ENCODE results near the gene RTL9.
"Not testable (repeated sequence)": the region's sequence is repeated elsewhere in the genome, so short reads cannot be mapped to it uniquely, and the experiment has no call there.

RTL9 gene

DNA sequence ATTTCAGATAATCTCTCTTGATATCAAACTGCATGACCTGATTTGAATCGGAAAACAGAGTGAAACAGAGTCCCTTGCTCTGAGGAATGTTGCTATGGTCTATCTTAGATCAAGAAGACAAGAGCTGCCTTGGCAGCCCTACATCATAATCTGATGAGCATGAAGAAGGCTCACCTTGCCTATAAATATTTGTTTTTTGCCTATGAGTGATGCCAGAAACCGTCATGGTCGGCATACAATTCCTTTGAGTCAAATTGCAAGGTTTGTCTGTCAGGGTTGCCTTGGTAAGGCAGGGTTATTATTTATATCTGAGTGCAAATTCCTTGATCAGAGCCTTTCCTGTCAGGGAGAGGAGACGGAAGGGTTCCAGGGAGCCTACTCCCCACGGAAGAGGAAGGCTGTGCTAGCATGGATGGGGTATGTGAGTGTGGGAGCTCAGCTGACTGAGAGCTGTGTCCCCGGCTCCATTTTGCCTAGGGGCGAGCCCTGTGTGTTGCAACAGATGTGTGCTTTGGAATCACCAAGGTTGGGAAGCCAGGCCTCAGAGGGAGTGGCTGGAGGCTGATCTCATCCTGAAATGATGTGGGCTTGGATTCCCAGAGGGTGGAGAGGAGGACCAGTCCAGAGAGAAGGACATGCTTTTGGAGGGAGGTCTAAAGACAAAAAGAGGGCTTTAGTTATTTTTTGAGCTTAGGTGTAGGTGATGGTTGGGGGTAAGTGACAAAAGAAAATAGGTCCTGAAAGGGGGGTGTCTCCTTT is 43.6 kb downstream of the RTL9 start:
- DNase-seq (ENCODE audit: low spot score): no peak
- in situ Hi-C loops (cut with MboI; ENCODE audit: low pct_unique_long_range_greater_than_20kb, low sequenced_read_pairs, unreplicated experiment): loop anchor here (25.0 kb wide), 1 partner anchor 490 kb away; no protein-coding TSS in a partner anchor
- TF ChIP-seq, protein P1, sequence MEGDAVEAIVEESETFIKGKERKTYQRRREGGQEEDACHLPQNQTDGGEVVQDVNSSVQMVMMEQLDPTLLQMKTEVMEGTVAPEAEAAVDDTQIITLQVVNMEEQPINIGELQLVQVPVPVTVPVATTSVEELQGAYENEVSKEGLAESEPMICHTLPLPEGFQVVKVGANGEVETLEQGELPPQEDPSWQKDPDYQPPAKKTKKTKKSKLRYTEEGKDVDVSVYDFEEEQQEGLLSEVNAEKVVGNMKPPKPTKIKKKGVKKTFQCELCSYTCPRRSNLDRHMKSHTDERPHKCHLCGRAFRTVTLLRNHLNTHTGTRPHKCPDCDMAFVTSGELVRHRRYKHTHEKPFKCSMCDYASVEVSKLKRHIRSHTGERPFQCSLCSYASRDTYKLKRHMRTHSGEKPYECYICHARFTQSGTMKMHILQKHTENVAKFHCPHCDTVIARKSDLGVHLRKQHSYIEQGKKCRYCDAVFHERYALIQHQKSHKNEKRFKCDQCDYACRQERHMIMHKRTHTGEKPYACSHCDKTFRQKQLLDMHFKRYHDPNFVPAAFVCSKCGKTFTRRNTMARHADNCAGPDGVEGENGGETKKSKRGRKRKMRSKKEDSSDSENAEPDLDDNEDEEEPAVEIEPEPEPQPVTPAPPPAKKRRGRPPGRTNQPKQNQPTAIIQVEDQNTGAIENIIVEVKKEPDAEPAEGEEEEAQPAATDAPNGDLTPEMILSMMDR (IDR thresholded peaks at IDR 0.05; ENCODE audit: extremely low read depth, insufficient read depth, missing control alignments): no peak

DNA sequence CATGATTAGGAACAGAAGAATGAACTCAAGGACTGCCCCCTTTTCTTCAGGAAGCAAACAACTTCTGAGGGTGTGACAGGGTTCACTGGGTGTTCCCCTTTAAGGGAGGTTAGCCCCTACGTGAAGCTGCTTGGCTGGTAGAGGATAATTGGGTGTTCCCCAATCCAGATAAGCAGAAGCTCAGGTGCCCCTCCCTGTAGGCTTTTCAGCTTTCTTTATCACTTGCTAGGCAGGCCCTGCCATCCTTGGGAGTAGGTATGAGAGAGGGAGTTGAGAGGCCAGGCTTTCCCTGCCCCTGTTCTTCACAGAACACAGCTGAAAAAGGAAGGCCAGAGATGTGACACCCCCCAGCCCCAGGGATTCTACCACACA is 44.2 kb downstream of the RTL9 start:
- in situ Hi-C loops (cut with MboI; ENCODE audit: low pct_unique_long_range_greater_than_20kb, low sequenced_read_pairs, unreplicated experiment): loop anchor here (25.0 kb wide), 1 partner anchor 491 kb away; no protein-coding TSS in a partner anchor
- DNase-seq (ENCODE audit: low spot score): no peak
- TF ChIP-seq, protein P1 (IDR thresholded peaks at IDR 0.05; ENCODE audit: extremely low read depth, insufficient read depth, missing control alignments): no peak

DNA sequence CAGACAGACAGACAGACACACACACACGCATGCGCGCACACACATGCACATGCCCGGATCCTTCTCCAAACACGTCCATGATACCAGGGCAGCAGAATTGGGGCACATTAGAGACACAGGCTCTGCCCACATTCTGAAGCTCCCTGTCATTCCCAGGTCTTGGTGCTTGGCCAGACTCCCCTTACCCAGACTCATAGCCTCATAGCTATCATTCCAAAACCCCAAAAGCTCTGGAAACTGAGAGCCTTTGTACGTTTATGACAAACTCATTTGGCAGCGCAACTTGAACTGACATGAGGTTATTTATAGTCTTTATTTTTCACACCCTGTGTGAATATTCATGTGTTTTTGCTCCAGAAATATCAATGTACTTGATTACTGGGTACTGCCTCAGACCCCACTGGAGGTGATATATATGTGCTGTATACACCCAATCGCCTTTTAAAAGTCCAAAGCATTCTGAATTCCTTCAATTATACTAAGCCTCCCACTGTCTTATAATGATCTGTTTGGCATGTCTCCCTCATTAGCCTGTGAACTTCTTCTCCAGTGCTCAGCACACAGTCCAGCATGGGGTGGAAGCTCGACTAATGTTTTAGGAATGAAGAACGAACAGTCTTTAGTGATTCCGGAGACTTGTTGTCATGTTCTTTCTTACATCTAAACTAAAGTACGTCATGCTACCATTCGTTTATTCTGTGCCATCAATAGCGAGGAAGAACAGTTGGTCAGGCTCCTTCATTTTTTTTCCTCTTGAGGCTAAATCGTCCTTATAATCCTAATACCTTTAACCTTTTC is 45.0 kb downstream of the RTL9 start:
- DNase-seq (ENCODE audit: low spot score): no peak
- in situ Hi-C loops (cut with MboI; ENCODE audit: low pct_unique_long_range_greater_than_20kb, low sequenced_read_pairs, unreplicated experiment): loop anchor here (25.0 kb wide), 1 partner anchor 491 kb away; no protein-coding TSS in a partner anchor
- TF ChIP-seq, protein P1 (IDR thresholded peaks at IDR 0.05; ENCODE audit: extremely low read depth, insufficient read depth, missing control alignments): no peak

DNA sequence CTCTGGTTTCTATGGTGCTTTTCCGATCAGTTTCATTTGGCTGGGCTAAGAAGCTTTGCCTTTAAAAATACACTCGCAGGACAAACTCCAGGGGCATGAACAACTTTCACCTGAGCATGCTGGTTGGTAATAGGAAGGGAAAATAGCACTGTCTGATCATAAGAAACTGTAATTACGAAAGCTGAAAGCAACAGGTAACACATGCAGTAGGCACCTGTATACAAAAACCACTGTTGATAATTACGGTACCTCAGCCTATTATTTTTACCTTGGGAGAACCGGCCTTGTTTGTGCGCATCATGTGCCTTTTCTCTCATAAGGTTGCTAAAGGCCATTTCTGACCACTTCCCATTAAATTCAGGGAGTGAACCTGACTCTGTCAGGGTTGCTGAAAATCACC is 45.7 kb downstream of the RTL9 start:
- TF ChIP-seq, protein P1 (IDR thresholded peaks at IDR 0.05; ENCODE audit: extremely low read depth, insufficient read depth, missing control alignments): no peak
- in situ Hi-C loops (cut with MboI; ENCODE audit: low pct_unique_long_range_greater_than_20kb, low sequenced_read_pairs, unreplicated experiment): loop anchor here (25.0 kb wide), 1 partner anchor 492 kb away; no protein-coding TSS in a partner anchor

DNA sequence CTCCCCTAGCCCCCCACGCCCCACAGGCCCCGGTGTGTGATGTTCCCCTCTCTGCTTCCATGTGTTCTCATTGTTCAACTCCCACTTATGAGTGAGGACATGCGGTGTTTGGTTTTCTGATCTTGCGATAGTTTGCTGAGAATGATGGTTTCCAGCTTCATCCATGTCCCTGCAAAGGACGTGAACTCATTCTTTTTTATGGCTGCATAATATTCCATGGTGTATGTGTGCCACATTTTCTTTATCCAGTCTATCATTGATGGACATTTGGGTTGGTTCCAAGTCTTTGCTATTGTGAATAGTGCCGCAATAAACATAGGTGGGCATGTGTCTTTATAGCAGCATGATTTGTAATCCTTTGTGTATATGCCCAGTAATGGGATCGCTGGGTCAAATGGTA is 47.6 kb downstream of the RTL9 start:
- in situ Hi-C loops (cut with MboI; ENCODE audit: low pct_unique_long_range_greater_than_20kb, low sequenced_read_pairs, unreplicated experiment): loop anchor here (5.0 to 25.0 kb wide), 2 partner anchors 244 to 494 kb away; no protein-coding TSS in a partner anchor
- not testable (repeated sequence) for DNase-seq (ENCODE audit: low spot score)

More for the DNA sequence above, 45.7 kb downstream of the RTL9 start:
- no peak for DNase-seq (ENCODE audit: low spot score)

DNA sequence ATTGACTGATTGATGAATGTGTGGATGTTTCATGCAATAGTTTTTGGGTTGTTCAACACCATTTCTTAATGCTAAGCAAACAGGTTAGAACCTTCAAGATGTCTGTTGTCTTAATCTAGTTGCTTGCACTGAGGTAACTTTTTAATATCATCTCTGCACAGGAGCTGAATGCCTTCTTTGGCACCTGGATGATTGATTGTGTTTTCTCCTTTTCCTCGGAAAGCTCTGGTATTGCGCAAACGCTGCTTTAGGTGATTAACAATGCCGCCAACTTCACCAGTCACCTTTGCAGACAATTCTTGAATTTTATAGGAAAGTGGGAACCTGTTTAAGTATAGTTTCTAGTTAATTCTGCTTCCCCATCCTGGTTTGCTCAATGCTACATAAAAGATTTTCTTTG is 48.2 kb downstream of the RTL9 start:
- in situ Hi-C loops (cut with MboI; ENCODE audit: low pct_unique_long_range_greater_than_20kb, low sequenced_read_pairs, unreplicated experiment): loop anchor here (5.0 to 25.0 kb wide), 2 partner anchors 245 to 495 kb away; no protein-coding TSS in a partner anchor
- TF ChIP-seq, protein P1 (IDR thresholded peaks at IDR 0.05; ENCODE audit: extremely low read depth, insufficient read depth, missing control alignments): no peak
- DNase-seq (ENCODE audit: low spot score): no peak
